ENCODE results near the gene ZNF385C. TPM values are rescaled to one million over a fixed set of nuclear protein-coding genes. Genes with fewer than 3 reads are reported as not detected.

Gene ZNF385C
- total and polyA plus RNA-seq, 4 donors: 0.03 to 0.19 (median 0.06) TPM; not detected in 1

- H3K27ac ChIP-seq (ENCODE audit: low read depth in 1 of 2, low read length in 2 of 2): no peak overlapping the region
- H3K27me3 ChIP-seq (ENCODE audit: control insufficient read depth in 4 of 4, insufficient read depth in 4 of 4, low read length in 3 of 4): no peaks in the 10 kb centered on the region
- H3K9ac ChIP-seq (ENCODE audit: low read depth in 1 of 2, low read length in 2 of 2): no peak overlapping the region
- H3K4me3 ChIP-seq (ENCODE audit: low read depth in 1 of 3, low read length in 3 of 3): no peak overlapping the region
- WGBS: 95% methylated on average over 8 of the region's 8 CpGs
- peaks cover 21 to 67% (median 46%) of the 10 kb centered on the region in 4 donors for H3K36me3 ChIP-seq (ENCODE audit: control insufficient read depth in 4 of 4, insufficient read depth in 3 of 4, low read depth in 1 of 4, low read length in 3 of 4)
- peaks cover 4 to 25% (median 22%) of the 10 kb centered on the region in 4 donors for H3K4me1 ChIP-seq (ENCODE audit: control insufficient read depth in 4 of 4, insufficient read depth in 4 of 4, low read length in 3 of 4)
- H3K9me3 ChIP-seq (ENCODE audit: control insufficient read depth in 4 of 4, low read length in 3 of 4): no peaks in the 10 kb centered on the region
- TF ChIP-seq ATF3 (IDR thresholded peaks at IDR 0.05): no peak
- TF ChIP-seq NR2F2 (IDR thresholded peaks at IDR 0.05): no peak
- TF ChIP-seq GABPA (IDR thresholded peaks at IDR 0.05 in 1 of 2, conservative IDR thresholded peaks at IDR 0.05 in 1 of 2): no peak
- TF ChIP-seq TAF1 (conservative IDR thresholded peaks at IDR 0.05): no peak
- TF ChIP-seq EGR1 (IDR thresholded peaks at IDR 0.05; ENCODE audit: low read depth in 2 of 2): no peak
- no peak for TF ChIP-seq SP1 (IDR thresholded peaks at IDR 0.05)
- TF ChIP-seq FOXA2 (IDR thresholded peaks at IDR 0.05): no peak
- TF ChIP-seq REST (IDR thresholded peaks at IDR 0.05): no peak
- TF ChIP-seq HNF4A (conservative IDR thresholded peaks at IDR 0.05): no peak
- TF ChIP-seq YY1 (IDR thresholded peaks at IDR 0.05): no peak
- no peak for TF ChIP-seq JUND (IDR thresholded peaks at IDR 0.05)
- TF ChIP-seq HNF4G (IDR thresholded peaks at IDR 0.05): no peak
- no peak for TF ChIP-seq FOXA1 (IDR thresholded peaks at IDR 0.05)
- TF ChIP-seq, protein P1, sequence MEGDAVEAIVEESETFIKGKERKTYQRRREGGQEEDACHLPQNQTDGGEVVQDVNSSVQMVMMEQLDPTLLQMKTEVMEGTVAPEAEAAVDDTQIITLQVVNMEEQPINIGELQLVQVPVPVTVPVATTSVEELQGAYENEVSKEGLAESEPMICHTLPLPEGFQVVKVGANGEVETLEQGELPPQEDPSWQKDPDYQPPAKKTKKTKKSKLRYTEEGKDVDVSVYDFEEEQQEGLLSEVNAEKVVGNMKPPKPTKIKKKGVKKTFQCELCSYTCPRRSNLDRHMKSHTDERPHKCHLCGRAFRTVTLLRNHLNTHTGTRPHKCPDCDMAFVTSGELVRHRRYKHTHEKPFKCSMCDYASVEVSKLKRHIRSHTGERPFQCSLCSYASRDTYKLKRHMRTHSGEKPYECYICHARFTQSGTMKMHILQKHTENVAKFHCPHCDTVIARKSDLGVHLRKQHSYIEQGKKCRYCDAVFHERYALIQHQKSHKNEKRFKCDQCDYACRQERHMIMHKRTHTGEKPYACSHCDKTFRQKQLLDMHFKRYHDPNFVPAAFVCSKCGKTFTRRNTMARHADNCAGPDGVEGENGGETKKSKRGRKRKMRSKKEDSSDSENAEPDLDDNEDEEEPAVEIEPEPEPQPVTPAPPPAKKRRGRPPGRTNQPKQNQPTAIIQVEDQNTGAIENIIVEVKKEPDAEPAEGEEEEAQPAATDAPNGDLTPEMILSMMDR (IDR thresholded peaks at IDR 0.05; ENCODE audit: low read depth, low read length, missing input control): no peak
- no peak for DNase-seq (ENCODE audit: low spot score)
Measured at GRCh38 chr17:41985919-41986318, 112.4 kb downstream of the ZNF385C start.

DNA sequence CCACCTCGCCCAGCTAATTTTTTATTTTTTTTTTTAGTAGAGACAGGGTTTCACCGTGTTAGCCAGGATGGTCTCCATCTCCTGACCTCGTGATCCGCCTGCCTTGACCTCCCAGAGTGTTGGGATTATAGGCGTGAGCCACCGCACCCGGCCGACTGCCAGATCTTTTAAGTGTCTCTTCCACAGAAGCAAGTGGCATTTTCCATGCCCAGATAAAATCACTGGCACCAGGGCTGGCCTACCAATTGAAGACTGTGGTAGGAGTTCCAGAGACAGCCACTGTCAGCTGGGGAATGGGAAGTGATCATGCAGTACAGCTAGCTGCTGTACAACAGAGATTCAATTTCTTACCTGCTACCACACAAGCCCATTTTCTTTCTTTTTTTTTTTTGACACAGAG is 113.8 kb downstream of the ZNF385C start:
- Histone ChIP-seq H3K27ac (ENCODE audit: low read depth in 1 of 2, low read length in 2 of 2) (no peak overlapping the region), H3K4me1 (ENCODE audit: control insufficient read depth in 4 of 4, insufficient read depth in 4 of 4, low read length in 3 of 4) (peaks cover 0 to 13% (median 10%) of the 10 kb centered on the region in 4 donors), H3K27me3 (ENCODE audit: control insufficient read depth in 4 of 4, insufficient read depth in 4 of 4, low read length in 3 of 4) (no peaks in the 10 kb centered on the region), H3K36me3 (ENCODE audit: control insufficient read depth in 4 of 4, insufficient read depth in 3 of 4, low read depth in 1 of 4, low read length in 3 of 4) (peaks cover 24 to 69% (median 50%) of the 10 kb centered on the region in 4 donors), H3K4me3 (ENCODE audit: low read depth in 1 of 3, low read length in 3 of 3) (no peak overlapping the region), H3K9me3 (ENCODE audit: control insufficient read depth in 4 of 4, low read length in 3 of 4) (no peaks in the 10 kb centered on the region), H3K9ac (ENCODE audit: low read depth in 1 of 2, low read length in 2 of 2) (no peak overlapping the region)
- 96% methylated on average over 8 of the region's 8 CpGs for WGBS
- TF ChIP-seq TAF1 (conservative IDR thresholded peaks at IDR 0.05) (no peak), EGR1 (IDR thresholded peaks at IDR 0.05; ENCODE audit: low read depth in 2 of 2) (no peak), SP1 (IDR thresholded peaks at IDR 0.05) (no peak), YY1 (IDR thresholded peaks at IDR 0.05) (no peak), ATF3 (IDR thresholded peaks at IDR 0.05) (no peak), RXRA (IDR thresholded peaks at IDR 0.05) (no peak), NR2F2 (IDR thresholded peaks at IDR 0.05) (no peak), JUND (IDR thresholded peaks at IDR 0.05) (no peak), REST (IDR thresholded peaks at IDR 0.05) (no peak), GABPA (IDR thresholded peaks at IDR 0.05 in 1 of 2, conservative IDR thresholded peaks at IDR 0.05 in 1 of 2) (no peak), RAD21 (IDR thresholded peaks at IDR 0.05) (no peak), ZBTB33 (IDR thresholded peaks at IDR 0.05) (no peak), FOXA1 (IDR thresholded peaks at IDR 0.05) (no peak), FOXA2 (IDR thresholded peaks at IDR 0.05) (no peak), HNF4A (conservative IDR thresholded peaks at IDR 0.05) (no peak)
- no peak for DNase-seq (ENCODE audit: low spot score)
